HG03558 (cell line): Measurements from ENCODE around the gene PRKN.

Source experiments
- ATAC-seq: cut with Tn5 transposase; IDR thresholded peaks from one replicate; pipeline ENCODE4 v1.9.1; 2021; ENCODE audit warnings: moderate number of reproducible peaks; ENCODE audit not compliant: unreplicated experiment; ENCODE audit errors: extremely low read depth

The PRKN gene

GRCh38 chr6:162100096-162100495, 627.5 kb downstream of the PRKN start:
- no peak for ATAC-seq

- no peak for ATAC-seq
Measured at GRCh38 chr6:162099685-162100084, 627.9 kb downstream of the PRKN start.

- ATAC-seq = no peak
Measured at GRCh38 chr6:162092816-162093502, 634.6 kb downstream of the PRKN start.

- ATAC-seq = no peak
Measured at GRCh38 chr6:162090734-162091133, 636.8 kb downstream of the PRKN start.

GRCh38 chr6:162088091-162088490, 639.5 kb downstream of the PRKN start:
- no peak for ATAC-seq

DNA sequence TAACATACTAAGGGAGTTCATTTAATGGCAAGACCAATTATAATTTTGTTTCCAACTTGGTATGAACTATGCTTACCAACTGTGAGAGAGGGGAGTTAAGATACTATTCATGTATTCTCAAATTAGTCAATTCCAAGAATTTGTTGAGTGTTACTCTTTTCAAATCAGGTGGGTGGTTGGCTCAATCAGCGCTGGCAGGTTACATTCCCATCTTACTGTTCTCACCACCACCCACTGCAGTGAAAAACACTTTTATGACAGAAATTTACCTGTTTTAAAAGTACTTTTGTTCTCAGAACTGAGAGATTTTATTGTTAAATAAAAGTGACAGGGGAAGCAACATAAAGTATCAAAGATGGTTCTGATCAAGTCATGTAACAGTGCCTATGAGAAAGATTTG, 642.0 kb downstream of the PRKN start:
- ATAC-seq = no peak

DNA sequence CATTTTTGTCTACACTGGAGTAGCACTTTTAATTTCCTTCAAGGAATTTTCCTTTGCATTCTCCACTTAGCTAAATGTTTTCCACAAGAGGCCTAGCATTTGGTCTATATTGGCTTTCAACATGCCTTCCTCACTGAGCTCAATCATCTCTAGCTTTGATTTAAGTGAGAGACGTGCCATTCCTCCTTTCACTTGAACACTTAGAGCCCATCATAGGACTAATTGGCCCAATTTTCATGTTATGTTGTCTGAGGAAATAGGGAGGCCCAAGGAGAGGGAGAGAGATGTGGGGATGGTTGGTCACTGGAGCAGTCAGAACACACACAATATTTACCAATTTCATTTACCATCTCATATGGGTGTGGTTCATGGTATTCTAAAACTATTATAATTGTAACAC, 645.0 kb downstream of the PRKN start:
- no peak for ATAC-seq

DNA sequence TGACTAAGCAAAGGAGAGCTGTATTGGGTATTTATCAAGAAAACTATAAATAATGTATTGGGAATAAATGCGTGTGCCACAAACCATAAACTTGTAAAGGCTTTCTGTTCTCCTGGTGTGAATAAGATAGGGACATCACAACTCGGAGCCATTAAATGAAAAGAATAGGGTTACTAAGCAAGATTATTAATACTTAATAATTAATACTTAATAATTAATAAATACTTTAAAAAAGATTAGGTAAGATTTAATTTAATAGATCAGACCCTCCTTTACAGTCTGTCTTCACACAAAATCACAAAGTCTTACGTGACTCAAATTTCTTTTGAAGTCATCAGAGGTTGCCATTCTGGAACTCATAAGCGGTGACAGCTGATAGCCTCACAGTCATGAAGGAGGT, 648.9 kb downstream of the PRKN start:
- ATAC-seq = no peak

DNA sequence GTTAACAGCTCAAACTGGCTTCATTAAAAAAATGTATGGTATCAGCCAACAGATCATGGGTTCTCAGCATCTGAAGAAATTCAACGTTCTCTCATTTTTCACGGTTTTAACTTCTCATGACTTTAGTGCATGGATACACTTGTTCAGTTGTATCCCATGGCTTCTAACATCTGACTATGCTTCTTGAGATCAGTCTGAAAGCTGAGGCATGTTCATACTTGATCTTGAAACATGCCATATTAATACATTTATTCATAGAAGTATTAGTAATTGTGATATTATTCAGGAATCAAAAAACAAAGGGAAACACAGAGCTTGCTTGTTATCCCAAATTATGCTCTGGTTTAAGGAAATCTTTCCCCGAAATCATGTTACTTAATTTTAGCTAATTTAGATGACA, 649.4 kb downstream of the PRKN start:
- ATAC-seq = no peak

DNA sequence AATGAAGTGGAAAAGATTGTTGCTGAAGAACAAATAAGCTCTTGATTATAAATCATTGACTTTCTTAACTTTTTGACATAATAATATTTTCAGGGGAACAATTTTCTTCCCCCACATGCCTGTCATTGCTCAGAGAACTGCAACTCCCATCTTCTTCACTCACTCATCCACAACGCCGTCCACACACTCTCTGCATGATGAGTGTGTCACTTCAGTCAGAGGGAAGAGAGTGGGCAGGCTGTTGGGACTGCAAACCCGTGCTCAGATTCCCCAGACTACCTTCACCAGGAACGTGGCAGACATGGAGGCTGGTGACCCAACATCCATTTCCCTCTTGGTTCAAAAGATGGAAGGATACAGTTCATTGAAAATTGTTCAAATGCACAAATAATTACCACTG, 650.8 kb downstream of the PRKN start:
- no peak for ATAC-seq

DNA sequence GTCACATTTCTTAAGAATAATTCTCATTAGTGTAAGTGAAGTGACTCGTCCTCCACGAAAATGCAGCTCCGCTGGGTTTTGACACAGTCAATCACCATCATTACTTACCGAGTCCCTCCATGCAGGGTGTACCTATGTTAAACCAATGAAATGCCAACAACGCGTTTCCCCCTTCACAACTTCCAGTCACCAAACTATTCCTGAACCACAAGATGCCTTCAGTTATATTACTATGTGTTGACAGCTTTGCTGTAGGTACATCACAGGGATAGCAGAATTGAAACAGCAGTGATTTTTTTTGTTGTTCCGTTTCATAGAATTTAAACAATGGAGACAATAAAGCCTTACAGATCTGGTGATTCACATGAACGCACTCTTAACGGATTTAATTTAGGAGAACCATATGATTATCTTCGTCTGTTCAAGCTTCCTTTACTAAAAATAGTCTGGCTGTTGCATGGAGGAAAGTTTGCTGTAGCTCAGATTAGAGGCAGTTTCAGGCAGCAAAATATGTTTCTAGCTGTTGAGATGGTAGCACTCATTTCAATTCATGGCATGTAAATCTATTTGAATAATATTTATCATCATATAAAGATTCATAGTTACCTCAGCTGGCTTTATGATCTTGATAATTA, 652.8 kb downstream of the PRKN start:
- no peak for ATAC-seq

- no peak for ATAC-seq
Measured at GRCh38 chr6:162070639-162071038, 656.9 kb downstream of the PRKN start.

DNA sequence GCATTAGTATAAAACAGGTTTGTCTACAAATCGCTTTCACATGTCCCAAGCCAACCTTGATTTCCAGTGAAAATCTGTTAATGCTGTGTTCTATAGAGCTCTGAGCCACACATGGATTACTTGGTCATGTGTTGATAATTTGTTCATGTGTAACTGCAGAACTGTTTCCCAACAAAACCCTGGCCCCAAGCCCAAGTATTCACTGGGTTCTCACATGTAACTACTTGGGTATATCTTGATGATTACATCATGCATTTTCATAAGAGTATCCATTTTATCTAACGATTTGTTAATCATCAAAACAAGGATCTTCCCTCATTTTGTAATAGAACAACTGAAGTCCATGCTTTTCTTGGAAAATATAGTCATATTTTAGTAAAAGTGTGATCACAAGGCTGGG, 657.6 kb downstream of the PRKN start:
- ATAC-seq = no peak

DNA sequence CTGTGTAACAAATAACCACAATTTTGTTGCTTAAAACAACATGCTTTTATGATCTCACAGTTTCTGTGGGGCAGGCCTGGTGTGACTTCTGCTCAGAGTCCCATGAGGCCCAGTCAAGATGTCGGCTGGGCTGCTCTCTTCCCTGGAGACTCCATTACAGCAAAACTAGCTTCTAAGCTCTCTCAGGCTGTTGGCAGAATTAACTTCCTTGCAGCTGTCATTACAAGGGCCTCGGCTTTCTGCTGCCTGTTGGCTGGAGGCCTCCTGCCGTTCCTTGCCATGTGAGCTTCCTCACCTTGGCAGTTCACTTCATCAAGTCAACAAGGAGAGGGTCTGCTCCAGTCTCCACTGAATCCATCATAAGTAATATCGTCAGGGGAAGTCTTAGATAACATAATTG, 659.2 kb downstream of the PRKN start:
- ATAC-seq = no peak

GRCh38 chr6:162063666-162064065, 663.9 kb downstream of the PRKN start:
- ATAC-seq = no peak

DNA sequence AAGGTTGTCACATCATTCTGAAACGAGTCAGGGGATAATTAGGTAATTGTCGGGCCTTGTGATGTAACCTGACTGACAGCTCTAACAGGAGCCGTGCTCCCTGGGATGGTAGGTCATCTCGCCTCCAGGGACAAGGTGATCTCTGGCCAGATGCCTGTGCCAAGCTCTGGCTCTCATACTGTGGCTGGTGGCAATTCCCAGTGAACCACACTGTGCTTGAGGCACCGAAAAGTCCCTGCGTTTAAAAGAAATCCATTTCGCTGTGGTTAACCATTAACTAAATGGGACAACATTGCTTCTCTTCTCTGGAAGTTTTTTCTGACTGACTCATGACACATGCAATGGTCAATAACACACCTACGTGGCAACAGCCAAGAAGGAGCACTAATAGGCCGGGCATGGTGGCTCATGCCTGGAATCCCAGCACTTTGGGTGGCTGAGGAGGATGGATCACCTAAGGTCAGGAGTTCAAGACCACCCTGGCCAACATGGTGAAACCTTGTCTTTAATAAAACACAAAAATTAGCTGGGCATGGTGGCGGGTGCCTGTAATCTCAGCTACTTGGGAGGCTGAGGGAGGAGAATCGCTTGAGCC, 669.2 kb downstream of the PRKN start:
- no peak for ATAC-seq

DNA sequence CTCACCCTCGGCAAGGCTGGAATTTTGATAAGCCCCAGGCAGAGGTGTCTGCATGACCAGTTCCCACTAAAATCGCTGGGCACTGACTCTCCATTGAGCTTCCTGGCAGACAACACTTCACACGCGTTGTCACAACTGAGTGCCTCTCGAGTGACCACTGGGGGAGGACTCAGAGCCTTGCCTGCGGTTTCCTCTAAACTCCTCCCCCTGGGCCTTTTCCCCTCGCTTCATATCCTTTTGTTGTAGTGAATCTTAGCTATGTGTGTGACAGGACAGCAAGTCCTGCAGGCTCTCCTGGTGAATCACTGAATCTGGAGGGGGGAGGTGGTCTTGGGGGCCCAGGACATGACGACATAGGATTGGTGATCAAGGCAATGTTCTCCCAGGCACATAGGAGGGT, 670.8 kb downstream of the PRKN start:
- ATAC-seq = no peak

DNA sequence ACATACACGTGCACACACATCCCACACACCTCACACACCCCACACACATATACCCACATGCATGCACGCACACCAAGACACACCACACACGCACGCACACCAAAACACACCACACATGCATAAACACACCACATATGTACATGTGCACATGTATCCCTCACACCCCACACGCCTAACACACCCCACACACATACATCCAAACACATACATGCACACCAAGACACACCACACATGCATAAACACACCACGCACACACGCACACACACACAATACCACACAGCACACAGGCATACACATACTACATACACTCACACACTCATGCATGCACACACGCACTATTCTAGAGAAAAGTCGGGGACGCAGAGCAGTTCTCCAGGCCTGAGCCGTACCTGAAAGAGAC, 671.5 kb downstream of the PRKN start:
- ATAC-seq = no peak

DNA sequence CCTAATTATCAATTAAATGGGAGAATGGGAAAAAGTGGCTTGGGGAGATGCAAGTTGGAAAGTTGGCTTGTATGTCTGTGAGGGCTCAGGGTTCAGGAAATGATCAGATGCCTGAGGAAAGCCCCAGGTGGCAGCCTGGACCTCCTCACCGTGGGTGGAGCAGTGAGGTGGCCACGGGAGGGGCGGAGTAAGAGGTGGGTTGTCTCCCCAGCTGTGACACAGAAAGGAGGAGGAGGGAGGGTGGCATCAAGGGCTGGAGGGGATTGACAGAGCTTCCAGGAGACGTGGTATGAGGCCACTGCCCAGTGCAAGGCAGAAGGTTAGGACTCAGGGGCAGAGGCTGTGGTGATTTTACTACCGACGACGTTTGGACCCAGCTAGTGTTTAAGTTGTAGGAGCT, 672.2 kb downstream of the PRKN start:
- no peak for ATAC-seq

GRCh38 chr6:162053084-162053483, 674.5 kb downstream of the PRKN start:
- ATAC-seq = no peak

GRCh38 chr6:162050579-162050978, 677.0 kb downstream of the PRKN start:
- no peak for ATAC-seq

- no peak for ATAC-seq
Measured at GRCh38 chr6:162046324-162046723, 681.2 kb downstream of the PRKN start.
